WTC11 (cell line): ENCODE data around the gene LYRM2. TPM values are rescaled to one million over a fixed set of nuclear protein-coding genes. Genes with fewer than 3 reads are reported as not detected.

Source experiments
- ATAC-seq: fragments of 200-7000 bp; cut with Tn5 transposase; 2 replicates; pipeline ENCODE4 v1.10.0; 2021; ENCODE audit warnings: mild to moderate bottlenecking, moderate library complexity
- CTCF ChIA-PET: fragments of 300-600 bp; sonication (Branson Sonifier 250); formaldehyde crosslinking; loops from one replicate; lab custom pipeline; 2021; ENCODE audit warnings: antibody characterized with exemption; lab: Charles Lee
- POLR2A ChIA-PET: fragments of 350-600 bp; sonication (Branson Sonifier 250); formaldehyde crosslinking; loops from one replicate; lab custom pipeline; 2021; ENCODE audit warnings: antibody characterized with exemption; lab: Charles Lee
- DNase-seq: peaks from one replicate; pipeline ENCODE4 v3.0.0; 2021; ENCODE audit warnings: low spot score
- H3K27ac Mint-ChIP-seq: 2 replicates; pipeline ENCODE4 v1.8.0; 2021; ENCODE audit warnings: mixed read lengths
- H3K27me3 Mint-ChIP-seq: 2 replicates; pipeline ENCODE4 v1.8.0; 2021; ENCODE audit warnings: low read depth, mild to moderate bottlenecking, moderate library complexity, mixed read lengths
- H3K36me3 Mint-ChIP-seq: 2 replicates; pipeline ENCODE4 v1.8.0; 2021; ENCODE audit warnings: mixed read lengths
- H3K4me1 Mint-ChIP-seq: 2 replicates; pipeline ENCODE4 v1.8.0; 2022; ENCODE audit warnings: mixed read lengths
- H3K4me3 Mint-ChIP-seq: 2 replicates; pipeline ENCODE4 v1.8.0; 2021; ENCODE audit warnings: mild to moderate bottlenecking, moderate library complexity, mixed read lengths
- H3K9me3 Mint-ChIP-seq: 2 replicates; pipeline ENCODE4 v1.8.0; 2021; ENCODE audit warnings: mixed read lengths
- AFF4 ChIP-seq: sonication (generic); formaldehyde crosslinking; IDR thresholded peaks from 2 replicates; pipeline ENCODE4 v1.8.1; 2023; ENCODE audit warnings: mild to moderate bottlenecking, missing genetic modification reagents, borderline replicate concordance
- ATF1 ChIP-seq: sonication (generic); formaldehyde crosslinking; IDR thresholded peaks from 2 replicates; pipeline ENCODE4 v1.8.1; 2023; ENCODE audit warnings: mild to moderate bottlenecking, moderate library complexity, missing genetic modification reagents
- E2F1 ChIP-seq: sonication (generic); formaldehyde crosslinking; IDR thresholded peaks from 2 replicates; pipeline ENCODE4 v1.8.0; 2022; ENCODE audit warnings: mild to moderate bottlenecking, missing genetic modification reagents
- ESRRA ChIP-seq: sonication (generic); formaldehyde crosslinking; IDR thresholded peaks from 2 replicates; pipeline ENCODE4 v1.8.1; 2022; ENCODE audit warnings: mild to moderate bottlenecking, missing genetic modification reagents, borderline replicate concordance
- ETV6 ChIP-seq: sonication (generic); formaldehyde crosslinking; IDR thresholded peaks from 2 replicates; pipeline ENCODE4 v1.8.1; 2022; ENCODE audit warnings: mild to moderate bottlenecking, missing genetic modification reagents
- GABPB1 ChIP-seq: sonication (generic); formaldehyde crosslinking; IDR thresholded peaks from 2 replicates; pipeline ENCODE4 v1.8.1; 2023; ENCODE audit warnings: mild to moderate bottlenecking, missing genetic modification reagents
- HMGA2 ChIP-seq: fragments of 250-450 bp; sonication (Bioruptor Pico); IDR thresholded peaks from 2 replicates; pipeline ENCODE4 v1.4.0; 2021; ENCODE audit warnings: mild to moderate bottlenecking, moderate library complexity
- IRF2 ChIP-seq: sonication (generic); formaldehyde crosslinking; IDR thresholded peaks from 2 replicates; pipeline ENCODE4 v1.8.0; 2022; ENCODE audit warnings: low read depth, missing genetic modification reagents, borderline replicate concordance
- JAZF1 ChIP-seq: fragments of 250-450 bp; sonication (Bioruptor Pico); IDR thresholded peaks from 2 replicates; pipeline ENCODE4 v1.9.0; 2021; ENCODE audit warnings: moderate library complexity, mild to moderate bottlenecking, inconsistent platforms
- MXD4 ChIP-seq: fragments of 250-450 bp; sonication (Bioruptor Pico); IDR thresholded peaks from 2 replicates; pipeline ENCODE4 v1.8.0; 2021; ENCODE audit warnings: mild to moderate bottlenecking, moderate library complexity, borderline replicate concordance
- NFYB ChIP-seq: sonication (generic); formaldehyde crosslinking; conservative IDR thresholded peaks from 2 replicates; pipeline ENCODE4 v1.8.0; 2022; ENCODE audit warnings: low read depth, missing genetic modification reagents
- NR3C1 ChIP-seq: sonication (generic); formaldehyde crosslinking; conservative IDR thresholded peaks from 2 replicates; pipeline ENCODE4 v1.8.1; 2023; ENCODE audit warnings: low read depth, mild to moderate bottlenecking, missing genetic modification reagents
- TP53 ChIP-seq: sonication (generic); formaldehyde crosslinking; IDR thresholded peaks from 2 replicates; pipeline ENCODE4 v1.8.1; 2023; ENCODE audit warnings: mild to moderate bottlenecking, missing genetic modification reagents
- ZNF121 ChIP-seq: sonication (generic); formaldehyde crosslinking; IDR thresholded peaks from 2 replicates; pipeline ENCODE4 v1.8.0; 2023; ENCODE audit warnings: missing genetic modification reagents
- ZNF317 ChIP-seq: sonication (generic); formaldehyde crosslinking; IDR thresholded peaks from 2 replicates; pipeline ENCODE4 v1.8.1; 2023; ENCODE audit warnings: low read depth, mild to moderate bottlenecking, moderate library complexity, missing genetic modification reagents, borderline replicate concordance
- ZNF416 ChIP-seq: fragments of 250-450 bp; sonication (Bioruptor Pico); IDR thresholded peaks from 2 replicates; pipeline ENCODE4 v1.9.0; 2021; ENCODE audit warnings: mild to moderate bottlenecking, inconsistent platforms
- ZNF423 ChIP-seq: fragments of 250-450 bp; sonication (Bioruptor Pico); IDR thresholded peaks from 2 replicates; pipeline ENCODE4 v2.1.2; 2022; ENCODE audit warnings: mild to moderate bottlenecking, moderate library complexity
- total RNA-seq: library from RNA; stranded (reverse); gene quantifications from 3 replicates; pipeline ENCODE4 v1.2.3, GENCODE V29; 2021
- TF ChIP-seq, protein P1 (sequence below): sonication (generic); formaldehyde crosslinking; IDR thresholded peaks from 2 replicates; pipeline ENCODE4 v1.8.1; 2022; ENCODE audit warnings: mild to moderate bottlenecking, moderate library complexity, missing genetic modification reagents

LYRM2 gene
- total RNA-seq, 1 experiment from 2014 or later = 22.2 TPM

DNA sequence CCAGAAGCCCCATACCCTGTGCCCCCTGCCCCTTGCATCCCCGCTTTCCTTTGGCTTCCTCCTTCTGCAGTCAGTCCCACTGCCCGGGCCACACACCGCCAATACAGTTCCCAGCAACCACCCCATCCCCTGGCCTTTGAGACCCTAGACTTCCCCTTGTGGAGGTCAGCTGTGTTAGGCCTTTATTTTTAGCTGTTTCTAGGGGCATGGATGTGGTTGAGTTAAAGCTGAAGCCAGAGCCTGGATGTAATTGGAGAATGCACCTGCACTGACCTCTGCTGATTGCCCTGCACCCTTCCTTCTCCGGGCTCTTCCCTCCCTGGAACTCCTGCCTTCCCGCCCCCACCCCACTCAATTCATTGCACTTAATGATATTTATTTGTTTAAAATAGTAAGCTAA is 33.9 kb downstream of the LYRM2 start:
- Mint-ChIP-seq H3K4me3 (no peak overlapping the region), H3K36me3 (no peaks in the 10 kb centered on the region), H3K9me3 (no peaks in the 10 kb centered on the region), H3K27me3 (no peaks in the 10 kb centered on the region), H3K4me1 (0 out of 2 replicates have a peak, but pooled peaks cover under 1% of the 10 kb centered on the region), H3K27ac (no peak overlapping the region)
- DNase-seq = peak; percentile 28
- CTCF ChIA-PET = interaction anchor here (1.0 to 1.9 kb wide), 11 partner anchors 23 to 237 kb away, joined by 3 to 13 read pairs (median 4); partner anchors contain the start of gene ANKRD6
- peak; percentile 88 for ATAC-seq
- POLR2A ChIA-PET = interaction anchor here (1.2 kb wide), 1 partner anchor 193 kb away, joined by 4 read pairs; the partner anchor contains the start of gene RRAGD
- TF ChIP-seq HMGA2 (CRISPR knock-in tag) (no peak), ZNF121 (CRISPR knock-in tag) (0 out of 2 replicates have a peak, but pooled peaks have one; percentile 12), IRF2 (no peak)

- H3K4me1 Mint-ChIP-seq = no peaks in the 10 kb centered on the region
- CTCF ChIA-PET = interaction anchor here (0.8 to 1.6 kb wide), 2 partner anchors 9 to 170 kb away, joined by 5 read pairs; partner anchors contain the start of gene ANKRD6
- DNase-seq (no peak), ATAC-seq (no peak)
- no peak overlapping the region for H3K4me3 Mint-ChIP-seq
- no peaks in the 10 kb centered on the region for H3K9me3 Mint-ChIP-seq
- no peaks in the 10 kb centered on the region for H3K27me3 Mint-ChIP-seq
- POLR2A ChIA-PET = no interaction called here
- TF ChIP-seq ESRRA (CRISPR knock-in tag) = no peak
- H3K27ac Mint-ChIP-seq = no peak overlapping the region
- no peaks in the 10 kb centered on the region for H3K36me3 Mint-ChIP-seq
These were observed 36.4 kb downstream of the LYRM2 start for GRCh38 chr6:89602166-89602565.

DNA sequence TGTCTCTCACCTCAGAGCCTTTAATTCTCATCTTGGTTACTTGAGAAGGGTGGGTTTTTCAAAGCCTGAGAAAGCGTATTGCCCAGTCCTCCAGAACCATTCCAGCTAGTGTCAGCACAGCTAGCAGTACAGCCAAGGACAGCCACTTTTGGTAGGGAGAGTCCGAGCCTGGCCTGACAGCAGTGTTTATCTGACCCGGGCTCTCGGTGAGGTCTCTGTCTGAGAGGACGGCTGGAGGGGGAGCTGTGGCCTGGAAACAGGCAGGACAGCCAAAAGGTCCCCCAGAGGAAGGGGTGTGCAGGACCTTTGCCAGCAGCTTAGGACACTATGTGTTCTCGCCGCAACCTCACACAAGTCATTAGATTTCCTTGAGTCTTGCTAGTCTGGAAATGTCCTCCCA is 38.8 kb downstream of the LYRM2 start:
- CTCF ChIA-PET = interaction anchor here (2.0 kb wide), 1 partner anchor 228 kb away, joined by 5 read pairs; no protein-coding TSS in a partner anchor
- Mint-ChIP-seq H3K36me3 (no peaks in the 10 kb centered on the region), H3K4me1 (no peaks in the 10 kb centered on the region), H3K4me3 (no peak overlapping the region), H3K27me3 (no peaks in the 10 kb centered on the region), H3K27ac (no peak overlapping the region), H3K9me3 (0 out of 2 replicates have a peak, but pooled peaks cover 5% of the 10 kb centered on the region)
- DNase-seq (no peak), ATAC-seq (no peak)
- no peak for TF ChIP-seq MXD4
- TF ChIP-seq ATF1 (CRISPR knock-in tag) = no peak
- TF ChIP-seq ZNF317 (CRISPR knock-in tag) = no peak
- TF ChIP-seq TP53 (CRISPR knock-in tag) = no peak
- TF ChIP-seq ZNF423 = no peak
- POLR2A ChIA-PET = no interaction called here

GRCh38 chr6:89597988-89598387 is 40.6 kb downstream of the LYRM2 start:
- Mint-ChIP-seq H3K36me3 (no peaks in the 10 kb centered on the region), H3K27ac (no peak overlapping the region), H3K27me3 (no peaks in the 10 kb centered on the region), H3K9me3 (0 out of 2 replicates have a peak, but pooled peaks cover 5% of the 10 kb centered on the region), H3K4me1 (no peaks in the 10 kb centered on the region), H3K4me3 (no peak overlapping the region)
- CTCF ChIA-PET = interaction anchor here (0.7 to 4.2 kb wide), 4 partner anchors 11 to 286 kb away, joined by 3 to 21 read pairs (median 4); no protein-coding TSS in a partner anchor
- POLR2A ChIA-PET = interaction anchor here (0.6 kb wide), 1 partner anchor 196 kb away, joined by 4 read pairs; no protein-coding TSS in a partner anchor
- DNase-seq (no peak), ATAC-seq (peak; percentile 45)
- TF ChIP-seq JAZF1 (CRISPR knock-in tag) (no peak), ZNF423 (no peak), ETV6 (CRISPR knock-in tag) (no peak), NFYB (CRISPR knock-in tag) (0 out of 2 replicates have a peak, but pooled peaks have one; percentile 15), NR3C1 (CRISPR knock-in tag) (no peak)
- TF ChIP-seq, protein P1, sequence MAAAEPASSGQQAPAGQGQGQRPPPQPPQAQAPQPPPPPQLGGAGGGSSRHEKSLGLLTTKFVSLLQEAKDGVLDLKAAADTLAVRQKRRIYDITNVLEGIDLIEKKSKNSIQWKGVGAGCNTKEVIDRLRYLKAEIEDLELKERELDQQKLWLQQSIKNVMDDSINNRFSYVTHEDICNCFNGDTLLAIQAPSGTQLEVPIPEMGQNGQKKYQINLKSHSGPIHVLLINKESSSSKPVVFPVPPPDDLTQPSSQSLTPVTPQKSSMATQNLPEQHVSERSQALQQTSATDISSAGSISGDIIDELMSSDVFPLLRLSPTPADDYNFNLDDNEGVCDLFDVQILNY (CRISPR knock-in tag) = no peak

GRCh38 chr6:89597372-89597771 is 41.2 kb downstream of the LYRM2 start:
- Mint-ChIP-seq H3K9me3 (0 out of 2 replicates have a peak, but pooled peaks cover 5% of the 10 kb centered on the region), H3K27me3 (no peaks in the 10 kb centered on the region), H3K4me1 (no peaks in the 10 kb centered on the region), H3K36me3 (no peaks in the 10 kb centered on the region), H3K4me3 (no peak overlapping the region), H3K27ac (no peak overlapping the region)
- POLR2A ChIA-PET = no interaction called here
- DNase-seq (no peak), ATAC-seq (no peak)
- CTCF ChIA-PET = interaction anchor here (4.2 kb wide), 1 partner anchor 12 kb away, joined by 21 read pairs; no protein-coding TSS in a partner anchor
- TF ChIP-seq GABPB1 (CRISPR knock-in tag) (no peak), NR3C1 (CRISPR knock-in tag) (no peak), ZNF416 (CRISPR knock-in tag) (no peak), E2F1 (CRISPR knock-in tag) (no peak), ZNF423 (no peak), AFF4 (CRISPR knock-in tag) (no peak)
- TF ChIP-seq, protein P1 (CRISPR knock-in tag) = no peak
